ENCODE measurements around the gene C2CD3. TPM values are rescaled to one million over a fixed set of nuclear protein-coding genes. Genes with fewer than 3 reads are reported as not detected.

Gene C2CD3
- total RNA-seq, 1 donor from 2014 or later: 53.7 TPM

DNA sequence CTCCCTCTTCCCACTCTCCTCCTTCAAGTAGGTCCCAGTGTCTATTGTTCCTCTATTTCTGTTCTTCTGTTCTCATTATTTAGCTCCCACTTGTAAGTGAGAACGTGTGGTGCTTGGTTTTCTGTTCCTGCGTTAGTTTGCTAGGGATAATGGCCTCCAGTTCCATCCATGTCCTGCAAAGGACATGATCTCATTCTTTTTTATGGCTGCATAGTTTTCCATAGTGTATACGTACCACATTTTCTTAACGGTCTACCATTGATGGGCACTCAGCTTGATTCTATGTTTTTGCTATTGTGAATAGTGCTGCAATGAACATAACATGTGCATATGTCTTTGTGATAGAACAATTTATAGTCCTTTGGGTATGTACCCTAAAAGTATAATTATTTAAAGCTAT lies 26.2 kb downstream of the C2CD3 start:
- Histone ChIP-seq H3K27me3 (ENCODE audit: insufficient read depth, low read length) (no peaks in the 10 kb centered on the region), H3K4me1 (ENCODE audit: insufficient read depth, low read length) (peaks cover 25% of the 10 kb centered on the region), H3K36me3 (ENCODE audit: insufficient read depth, low read length) (no peaks in the 10 kb centered on the region), H2AFZ (ENCODE audit: low read depth, low read length) (no peak overlapping the region), H3K9ac (ENCODE audit: low read length) (no peak overlapping the region), H4K20me1 (ENCODE audit: insufficient read depth, low read length) (no peaks in the 10 kb centered on the region), H3K27ac (ENCODE audit: low read depth, low read length) (no peak overlapping the region), H3K9me3 (ENCODE audit: insufficient read depth, low read depth, low read length) (no peaks in the 10 kb centered on the region), H3K4me2 (ENCODE audit: low read length) (no peak overlapping the region), H3K4me3 (ENCODE audit: insufficient read depth, low read depth, low read length) (no peak overlapping the region), H3K79me2 (ENCODE audit: insufficient read depth, low read length) (no peaks in the 10 kb centered on the region)
- TF ChIP-seq EZH2 (IDR thresholded peaks at IDR 0.05; ENCODE audit: insufficient read depth, low read length): no peak
- TF ChIP-seq, protein P1, sequence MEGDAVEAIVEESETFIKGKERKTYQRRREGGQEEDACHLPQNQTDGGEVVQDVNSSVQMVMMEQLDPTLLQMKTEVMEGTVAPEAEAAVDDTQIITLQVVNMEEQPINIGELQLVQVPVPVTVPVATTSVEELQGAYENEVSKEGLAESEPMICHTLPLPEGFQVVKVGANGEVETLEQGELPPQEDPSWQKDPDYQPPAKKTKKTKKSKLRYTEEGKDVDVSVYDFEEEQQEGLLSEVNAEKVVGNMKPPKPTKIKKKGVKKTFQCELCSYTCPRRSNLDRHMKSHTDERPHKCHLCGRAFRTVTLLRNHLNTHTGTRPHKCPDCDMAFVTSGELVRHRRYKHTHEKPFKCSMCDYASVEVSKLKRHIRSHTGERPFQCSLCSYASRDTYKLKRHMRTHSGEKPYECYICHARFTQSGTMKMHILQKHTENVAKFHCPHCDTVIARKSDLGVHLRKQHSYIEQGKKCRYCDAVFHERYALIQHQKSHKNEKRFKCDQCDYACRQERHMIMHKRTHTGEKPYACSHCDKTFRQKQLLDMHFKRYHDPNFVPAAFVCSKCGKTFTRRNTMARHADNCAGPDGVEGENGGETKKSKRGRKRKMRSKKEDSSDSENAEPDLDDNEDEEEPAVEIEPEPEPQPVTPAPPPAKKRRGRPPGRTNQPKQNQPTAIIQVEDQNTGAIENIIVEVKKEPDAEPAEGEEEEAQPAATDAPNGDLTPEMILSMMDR (IDR thresholded peaks at IDR 0.05; ENCODE audit: insufficient read depth, low read depth, low read length): no peak
- Mint-ChIP-seq H3K27me3 (ENCODE audit: low read depth, unreplicated experiment) (no peaks in the 10 kb centered on the region), H3K36me3 (ENCODE audit: low read depth, unreplicated experiment) (peaks cover 7% of the 10 kb centered on the region), H3K9me3 (ENCODE audit: unreplicated experiment) (peaks cover 2% of the 10 kb centered on the region), H3K4me3 (ENCODE audit: unreplicated experiment) (no peak overlapping the region), H3K27ac (ENCODE audit: unreplicated experiment) (no peak overlapping the region), H3K4me1 (ENCODE audit: low read depth, unreplicated experiment) (peaks cover 38% of the 10 kb centered on the region)
- no peak for DNase-seq (ENCODE audit: low read depth)
- FAIRE-seq: no peak

DNA sequence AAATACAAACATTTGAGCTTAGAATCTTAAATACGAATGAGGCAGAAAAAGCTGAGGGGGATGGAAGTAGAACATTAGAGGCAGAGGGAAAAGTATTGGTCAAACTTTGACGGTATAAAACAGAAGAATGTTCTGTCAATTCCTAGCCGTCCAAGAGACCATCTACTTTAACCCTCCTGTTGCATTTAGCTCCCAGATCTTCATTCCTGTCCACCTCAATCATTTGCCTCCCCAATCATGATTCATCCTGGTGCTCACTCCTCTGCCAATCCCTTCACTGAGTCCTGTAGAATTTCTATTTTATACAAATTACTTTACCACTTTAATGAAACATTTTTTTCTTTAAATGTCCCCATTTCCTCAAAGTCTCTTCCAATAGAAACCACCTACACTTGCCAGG lies 28.2 kb downstream of the C2CD3 start:
- Mint-ChIP-seq H3K27me3 (ENCODE audit: low read depth, unreplicated experiment) (no peaks in the 10 kb centered on the region), H3K36me3 (ENCODE audit: low read depth, unreplicated experiment) (peaks cover 9% of the 10 kb centered on the region), H3K4me1 (ENCODE audit: low read depth, unreplicated experiment) (peaks cover 51% of the 10 kb centered on the region), H3K27ac (ENCODE audit: unreplicated experiment) (peak overlapping the region; percentile 91), H3K9me3 (ENCODE audit: unreplicated experiment) (peaks cover 2% of the 10 kb centered on the region), H3K4me3 (ENCODE audit: unreplicated experiment) (no peak overlapping the region)
- Histone ChIP-seq H3K27me3 (ENCODE audit: insufficient read depth, low read length) (no peaks in the 10 kb centered on the region), H3K4me2 (ENCODE audit: low read length) (peak overlapping the region; percentile 43), H3K79me2 (ENCODE audit: insufficient read depth, low read length) (no peaks in the 10 kb centered on the region), H3K27ac (ENCODE audit: low read depth, low read length) (peak overlapping the region; percentile 14), H3K9ac (ENCODE audit: low read length) (no peak overlapping the region), H4K20me1 (ENCODE audit: insufficient read depth, low read length) (no peaks in the 10 kb centered on the region), H2AFZ (ENCODE audit: low read depth, low read length) (no peak overlapping the region), H3K9me3 (ENCODE audit: insufficient read depth, low read depth, low read length) (no peaks in the 10 kb centered on the region), H3K36me3 (ENCODE audit: insufficient read depth, low read length) (no peaks in the 10 kb centered on the region), H3K4me3 (ENCODE audit: insufficient read depth, low read depth, low read length) (no peak overlapping the region), H3K4me1 (ENCODE audit: insufficient read depth, low read length) (peaks cover 41% of the 10 kb centered on the region)
- FAIRE-seq (no peak), DNase-seq (ENCODE audit: low read depth) (peak; percentile 70)
- TF ChIP-seq, protein P1 (IDR thresholded peaks at IDR 0.05; ENCODE audit: insufficient read depth, low read depth, low read length): no peak
- no peak for TF ChIP-seq EZH2 (IDR thresholded peaks at IDR 0.05; ENCODE audit: insufficient read depth, low read length)

DNA sequence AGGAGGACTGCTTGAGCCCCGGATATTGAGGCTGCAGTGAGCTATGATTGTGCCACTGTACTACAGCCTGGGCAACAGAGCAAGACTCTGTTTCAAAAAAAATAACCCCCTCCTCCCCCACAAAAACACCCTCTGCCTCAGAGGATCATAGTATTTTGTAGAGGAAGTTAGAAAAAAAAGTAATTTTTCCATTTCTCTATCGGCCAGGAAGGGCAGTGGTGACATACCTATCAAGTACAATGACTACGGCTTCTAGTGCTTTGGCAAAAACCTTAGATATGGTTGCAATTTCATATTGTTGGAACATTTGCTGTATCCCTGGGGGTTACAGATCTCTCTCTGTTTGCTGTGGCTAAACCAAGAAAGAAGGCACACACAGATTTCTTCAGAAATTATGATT lies 28.9 kb downstream of the C2CD3 start:
- peaks cover 7% of the 10 kb centered on the region for H3K36me3 Mint-ChIP-seq (ENCODE audit: low read depth, unreplicated experiment)
- H3K27ac ChIP-seq (ENCODE audit: low read depth, low read length): peak overlapping the region; percentile 14
- no peak overlapping the region for H2AFZ ChIP-seq (ENCODE audit: low read depth, low read length)
- H3K36me3 ChIP-seq (ENCODE audit: insufficient read depth, low read length): no peaks in the 10 kb centered on the region
- peaks cover 46% of the 10 kb centered on the region for H3K4me1 Mint-ChIP-seq (ENCODE audit: low read depth, unreplicated experiment)
- no peaks in the 10 kb centered on the region for H3K27me3 Mint-ChIP-seq (ENCODE audit: low read depth, unreplicated experiment)
- no peak overlapping the region for H3K4me3 Mint-ChIP-seq (ENCODE audit: unreplicated experiment)
- DNase-seq (ENCODE audit: low read depth) (no peak), FAIRE-seq (no peak)
- H3K4me3 ChIP-seq (ENCODE audit: insufficient read depth, low read depth, low read length): no peak overlapping the region
- no peaks in the 10 kb centered on the region for H3K9me3 ChIP-seq (ENCODE audit: insufficient read depth, low read depth, low read length)
- H3K27ac Mint-ChIP-seq (ENCODE audit: unreplicated experiment): peak overlapping the region; percentile 76
- no peaks in the 10 kb centered on the region for H3K79me2 ChIP-seq (ENCODE audit: insufficient read depth, low read length)
- peaks cover 34% of the 10 kb centered on the region for H3K4me1 ChIP-seq (ENCODE audit: insufficient read depth, low read length)
- no peak for TF ChIP-seq EZH2 (IDR thresholded peaks at IDR 0.05; ENCODE audit: insufficient read depth, low read length)
- TF ChIP-seq, protein P1 (IDR thresholded peaks at IDR 0.05; ENCODE audit: insufficient read depth, low read depth, low read length): no peak
- H3K9me3 Mint-ChIP-seq (ENCODE audit: unreplicated experiment): no peaks in the 10 kb centered on the region
- H4K20me1 ChIP-seq (ENCODE audit: insufficient read depth, low read length): no peaks in the 10 kb centered on the region
- H3K4me2 ChIP-seq (ENCODE audit: low read length): no peak overlapping the region
- H3K9ac ChIP-seq (ENCODE audit: low read length): no peak overlapping the region
- no peaks in the 10 kb centered on the region for H3K27me3 ChIP-seq (ENCODE audit: insufficient read depth, low read length)

Data from astrocyte (in vitro differentiated cells and primary cell).